Measurements from ENCODE around the gene PRTG.
"Not testable (repeated sequence)": the region's sequence is repeated elsewhere in the genome, so short reads cannot be mapped to it uniquely, and the experiment has no call there.

PRTG gene

GRCh38 chr15:55742927-55743728, at the start of gene PRTG:
Gene PRTG (minus strand): TSS chr15:55743152. CDS start chr15:55742931, 221 bp downstream.
- no peak for DNase-seq (ENCODE audit: low read depth)

GRCh38 chr15:55791551-55792400, 48.8 kb upstream of the PRTG start:
- DNase-seq (ENCODE audit: low read depth) = no peak

- peak; percentile 28 for DNase-seq (ENCODE audit: low read depth)
Observed at GRCh38 chr15:55789066-55789660, 46.2 kb upstream of the PRTG start.

- DNase-seq (ENCODE audit: low read depth) = no peak
Observed at GRCh38 chr15:55786341-55786740, 43.4 kb upstream of the PRTG start.

- DNase-seq (ENCODE audit: low read depth) = not testable (repeated sequence)
Observed at GRCh38 chr15:55785593-55785992, 42.6 kb upstream of the PRTG start.

- DNase-seq (ENCODE audit: low read depth) = no peak
Observed at GRCh38 chr15:55784286-55784685, 41.3 kb upstream of the PRTG start.

GRCh38 chr15:55782901-55783300, 39.9 kb upstream of the PRTG start:
- DNase-seq (ENCODE audit: low read depth) = no peak

GRCh38 chr15:55780292-55780691, 37.3 kb upstream of the PRTG start:
- no peak for DNase-seq (ENCODE audit: low read depth)

GRCh38 chr15:55778932-55779331, 36.0 kb upstream of the PRTG start:
- no peak for DNase-seq (ENCODE audit: low read depth)

GRCh38 chr15:55775316-55775715, 32.4 kb upstream of the PRTG start:
- DNase-seq (ENCODE audit: low read depth) = no peak

- peak; percentile 4 for DNase-seq (ENCODE audit: low read depth)
Observed at GRCh38 chr15:55774113-55774970, 31.4 kb upstream of the PRTG start.

GRCh38 chr15:55770806-55771205, 27.9 kb upstream of the PRTG start:
- no peak for DNase-seq (ENCODE audit: low read depth)

- no peak for DNase-seq (ENCODE audit: low read depth)
Observed at GRCh38 chr15:55770261-55770660, 27.3 kb upstream of the PRTG start.

- DNase-seq (ENCODE audit: low read depth) = no peak
Observed at GRCh38 chr15:55768670-55769185, 25.8 kb upstream of the PRTG start.

- no peak for DNase-seq (ENCODE audit: low read depth)
Observed at GRCh38 chr15:55766676-55767075, 23.7 kb upstream of the PRTG start.

GRCh38 chr15:55764398-55764797, 21.4 kb upstream of the PRTG start:
- no peak for DNase-seq (ENCODE audit: low read depth)

GRCh38 chr15:55758580-55758986, 15.6 kb upstream of the PRTG start:
- no peak for DNase-seq (ENCODE audit: low read depth)

- DNase-seq (ENCODE audit: low read depth) = not testable (repeated sequence)
Observed at GRCh38 chr15:55753433-55753832, 10.5 kb upstream of the PRTG start.

- no peak for DNase-seq (ENCODE audit: low read depth)
Observed at GRCh38 chr15:55750706-55751105, 7.8 kb upstream of the PRTG start.

GRCh38 chr15:55743729-55744655, 1.0 kb upstream of the PRTG start:
- DNase-seq (ENCODE audit: low read depth) = no peak

Data from activated T-helper 9 cell treated with anti-CD3 and anti-CD28 coated beads, Interleukin-2, amount 50 U/mL, for 16 hours (primary cell).